Measurements from ENCODE around the gene RPSA. TPM values are rescaled to one million over a fixed set of nuclear protein-coding genes. Genes with fewer than 3 reads are reported as not detected.
A peak's percentile ranks its signal among the peaks of the same experiment; 100 is the strongest.

Gene RPSA
- polyA plus RNA-seq, 2 of the 4 experiments (the other 2 are of a cell fraction), result 2,484 to 3,141 TPM

DNA sequence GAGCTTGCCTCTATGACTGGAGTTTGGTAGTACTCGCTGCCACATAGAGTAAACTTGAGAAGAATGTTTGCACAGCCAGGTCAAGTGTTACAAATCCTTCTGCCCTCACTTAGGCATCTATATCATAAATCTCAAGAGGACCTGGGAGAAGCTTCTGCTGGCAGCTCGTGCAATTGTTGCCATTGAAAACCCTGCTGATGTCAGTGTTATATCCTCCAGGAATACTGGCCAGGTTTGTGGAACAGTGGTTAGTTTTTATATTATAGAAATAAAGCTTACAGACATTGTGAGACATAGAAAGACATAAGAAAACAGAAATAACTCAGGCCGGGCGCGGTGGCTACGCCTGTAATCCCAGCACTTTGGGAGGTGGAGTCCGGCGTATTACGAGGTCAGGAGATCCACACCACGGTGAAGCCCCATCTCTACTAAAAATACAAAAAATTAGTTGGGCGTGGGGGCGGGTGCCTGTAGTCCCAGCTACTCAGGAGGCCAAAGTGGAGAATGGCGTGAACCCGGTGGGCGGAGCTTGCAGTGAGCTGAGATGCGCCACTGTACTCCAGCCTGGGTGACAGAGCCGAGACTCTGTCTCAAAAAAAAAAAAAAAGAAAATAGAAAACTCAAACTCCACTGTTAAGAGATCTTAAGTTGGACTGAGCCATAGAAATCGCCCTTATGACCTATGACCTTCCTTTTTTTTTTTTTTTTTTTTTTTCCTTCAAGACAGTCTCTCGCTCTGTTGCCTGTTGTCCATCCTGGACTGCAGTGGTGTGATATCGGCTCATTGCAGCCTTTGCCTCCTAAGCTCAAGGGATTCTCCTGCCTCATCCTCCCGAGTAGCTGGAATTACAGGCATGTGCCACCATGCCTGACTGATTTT is 2.2 kb downstream of the RPSA start:
- ATAC-seq (no peak), DNase-seq (ENCODE audit: low read depth in 1 of 2, low spot score in 1 of 2) (no peak), FAIRE-seq (no peak)
- TF ChIP-seq JUN (IDR thresholded peaks at IDR 0.05), result 0 out of 5 replicates have a peak, but pooled peaks of 1 of the 2 experiments have one; percentile 21
- no peak for TF ChIP-seq SREBF2 (IDR thresholded peaks at IDR 0.05)
- no peak for TF ChIP-seq TP53 (CRISPR knock-in tag; IDR thresholded peaks at IDR 0.05)
- POLR2A ChIA-PET, result interaction anchor here (0.6 to 0.8 kb wide), 3 partner anchors 14 to 905 kb away, joined by 3 to 11 read pairs (median 5); no protein-coding TSS in a partner anchor
- 73% methylated on average over 21 of the region's 21 CpGs for WGBS (ENCODE audit: missing lambda C conversion rate)
- peak overlapping the region; percentile 94 to 95 for H3K27ac ChIP-seq
- peak overlapping the region; percentile 89 for H3K4me2 ChIP-seq
- CTCF ChIA-PET, result interaction anchor here (0.8 to 1.3 kb wide), 2 partner anchors 10 to 24 kb away, joined by 3 to 4 read pairs; no protein-coding TSS in a partner anchor
- H3K4me1 ChIP-seq, result peaks cover 44% of the 10 kb centered on the region
- H3K9me3 ChIP-seq, result no peaks in the 10 kb centered on the region
- H3K4me3 ChIP-seq, result peak overlapping the region; percentile 98

DNA sequence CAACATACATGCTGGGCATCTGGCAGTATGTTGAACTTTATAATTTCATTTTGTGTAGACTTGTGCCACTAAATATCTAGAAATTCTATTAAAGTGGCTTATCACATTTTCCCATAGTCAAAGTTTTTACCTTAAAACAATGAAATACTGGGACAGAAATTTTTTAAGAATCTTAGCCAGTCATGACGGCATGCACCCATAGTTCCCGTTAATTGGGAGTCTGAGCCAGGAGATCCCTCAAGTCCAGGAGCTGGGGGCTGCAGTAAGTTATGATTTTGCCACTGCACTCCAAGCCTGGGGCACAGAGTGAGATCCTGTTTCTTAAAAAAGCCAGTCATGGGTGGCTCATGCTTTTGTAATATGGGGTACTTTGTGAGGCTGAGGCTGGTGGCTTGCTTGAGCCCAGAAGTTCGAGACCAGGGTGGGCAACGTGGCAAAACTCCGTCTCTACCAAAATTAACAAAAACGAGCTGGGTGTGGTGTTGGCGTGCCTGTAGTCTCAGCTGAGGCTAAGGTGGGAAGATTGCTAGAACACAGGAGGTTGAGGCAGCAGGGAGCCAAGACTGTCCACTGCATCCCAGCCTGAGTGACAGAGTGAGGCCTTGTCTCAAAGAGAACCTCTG is 3.1 kb downstream of the RPSA start:
- Histone ChIP-seq H3K9me3 (no peaks in the 10 kb centered on the region), H3K4me1 (peaks cover 50% of the 10 kb centered on the region), H3K27ac (peak overlapping the region; percentile 9 to 62; a peak in 4 of 6 replicates), H3K4me3 (peak overlapping the region; percentile 21; the same call in 2 of the 3 replicates), H3K4me2 (peak overlapping the region; percentile 89)
- DNase-seq (ENCODE audit: low read depth in 1 of 2, low spot score in 1 of 2), result no peak
- no peak for FAIRE-seq
- POLR2A ChIA-PET, result no interaction called here
- CTCF ChIA-PET, result no interaction called here
- 81% methylated on average over 7 of the region's 7 CpGs for WGBS (ENCODE audit: missing lambda C conversion rate)
- no peak for ATAC-seq
- TF ChIP-seq TP53 (CRISPR knock-in tag; IDR thresholded peaks at IDR 0.05) (0 out of 2 replicates have a peak, but pooled peaks have one; percentile 13), ZFP36 (IDR thresholded peaks at IDR 0.05; ENCODE audit: borderline replicate concordance, partially characterized antibody) (no peak), TFCP2L1 (CRISPR knock-in tag; IDR thresholded peaks at IDR 0.05) (0 out of 2 replicates have a peak, but pooled peaks have one; percentile 11), RAD21 (conservative IDR thresholded peaks at IDR 0.05 in 1 of 2, IDR thresholded peaks at IDR 0.05 in 1 of 2) (no peak), HEYL (CRISPR knock-in tag; IDR thresholded peaks at IDR 0.05) (no peak)

DNA sequence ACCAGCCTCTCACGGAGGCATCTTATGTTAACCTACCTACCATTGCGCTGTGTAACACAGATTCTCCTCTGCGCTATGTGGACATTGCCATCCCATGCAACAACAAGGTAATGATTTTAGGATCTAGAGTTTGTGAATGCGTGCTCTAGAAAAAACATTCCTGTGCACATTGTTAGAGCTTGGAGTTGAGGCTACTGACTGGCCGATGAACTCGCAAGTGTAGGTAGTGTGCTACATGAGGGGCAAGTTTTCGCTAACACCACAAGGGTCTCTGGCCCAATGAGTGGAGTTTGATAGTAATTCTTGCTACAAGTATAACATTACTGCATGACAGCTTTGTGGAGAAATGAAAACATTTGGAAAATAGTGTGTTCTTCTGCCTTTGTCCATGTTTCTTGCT is 4.4 kb downstream of the RPSA start:
- Histone ChIP-seq H3K4me2 (peak overlapping the region; percentile 15; the same call in 1 of the 3 replicates), H3K4me3 (no peak overlapping the region), H3K4me1 (peaks cover 47% of the 10 kb centered on the region), H3K27ac (no peak overlapping the region), H3K9me3 (no peaks in the 10 kb centered on the region)
- TF ChIP-seq KDM1A (IDR thresholded peaks at IDR 0.05; ENCODE audit: low read depth) (no peak), GATA3 (IDR thresholded peaks at IDR 0.05; ENCODE audit: borderline replicate concordance) (no peak), JUNB (IDR thresholded peaks at IDR 0.05) (no peak), BHLHE40 (IDR thresholded peaks at IDR 0.05; ENCODE audit: low read depth, low read length) (no peak), RFX5 (IDR thresholded peaks at IDR 0.05) (no peak)
- TF ChIP-seq, protein P1, sequence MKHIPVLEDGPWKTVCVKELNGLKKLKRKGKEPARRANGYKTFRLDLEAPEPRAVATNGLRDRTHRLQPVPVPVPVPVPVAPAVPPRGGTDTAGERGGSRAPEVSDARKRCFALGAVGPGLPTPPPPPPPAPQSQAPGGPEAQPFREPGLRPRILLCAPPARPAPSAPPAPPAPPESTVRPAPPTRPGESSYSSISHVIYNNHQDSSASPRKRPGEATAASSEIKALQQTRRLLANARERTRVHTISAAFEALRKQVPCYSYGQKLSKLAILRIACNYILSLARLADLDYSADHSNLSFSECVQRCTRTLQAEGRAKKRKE (CRISPR knock-in tag; IDR thresholded peaks at IDR 0.05; ENCODE audit: low read depth), result no peak
- TF ChIP-seq, protein P2, sequence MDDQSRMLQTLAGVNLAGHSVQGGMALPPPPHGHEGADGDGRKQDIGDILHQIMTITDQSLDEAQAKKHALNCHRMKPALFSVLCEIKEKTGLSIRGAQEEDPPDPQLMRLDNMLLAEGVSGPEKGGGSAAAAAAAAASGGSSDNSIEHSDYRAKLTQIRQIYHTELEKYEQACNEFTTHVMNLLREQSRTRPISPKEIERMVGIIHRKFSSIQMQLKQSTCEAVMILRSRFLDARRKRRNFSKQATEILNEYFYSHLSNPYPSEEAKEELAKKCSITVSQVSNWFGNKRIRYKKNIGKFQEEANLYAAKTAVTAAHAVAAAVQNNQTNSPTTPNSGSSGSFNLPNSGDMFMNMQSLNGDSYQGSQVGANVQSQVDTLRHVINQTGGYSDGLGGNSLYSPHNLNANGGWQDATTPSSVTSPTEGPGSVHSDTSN (IDR thresholded peaks at IDR 0.05), result no peak
- TF ChIP-seq, protein P3, sequence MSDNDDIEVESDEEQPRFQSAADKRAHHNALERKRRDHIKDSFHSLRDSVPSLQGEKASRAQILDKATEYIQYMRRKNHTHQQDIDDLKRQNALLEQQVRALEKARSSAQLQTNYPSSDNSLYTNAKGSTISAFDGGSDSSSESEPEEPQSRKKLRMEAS (IDR thresholded peaks at IDR 0.05), result no peak
- ChIA-PET POLR2A (no interaction called here), CTCF (no interaction called here)
- ATAC-seq, result no peak
- 100% methylated on average over 7 of the region's 7 CpGs for WGBS (ENCODE audit: missing lambda C conversion rate)
- no peak for FAIRE-seq
- DNase-seq (ENCODE audit: low read depth in 1 of 2, low spot score in 1 of 2), result no peak
